Testis (tissue), 3 donors: ENCODE results near the gene TTBK2. TPM values are rescaled to one million over a fixed set of nuclear protein-coding genes. Genes with fewer than 3 reads are reported as not detected.

Experiments used
- DNase-seq: peaks from one replicate; pipeline ENCODE4 v3.0.0-alpha.2; 2019
- H3K27ac ChIP-seq, 2 donors: fragments of 200-600 bp; sonication (generic); one replicate each; pipeline ENCODE4 v1.5.1; 2019
- H3K27me3 ChIP-seq: fragments of 200-600 bp; sonication (generic); one replicate; pipeline ENCODE4 v1.5.1; 2019
- H3K36me3 ChIP-seq: fragments of 200-600 bp; sonication (generic); one replicate; pipeline ENCODE4 v1.5.1; 2017; ENCODE audit warnings: low read depth; ENCODE audit errors: missing control alignments
- H3K4me1 ChIP-seq: fragments of 200-600 bp; sonication (generic); one replicate; pipeline ENCODE4 v1.5.1; 2019
- H3K4me3 ChIP-seq, 2 donors: fragments of 200-600 bp; sonication (generic); one replicate each; pipeline ENCODE4 v1.5.1; 2017 to 2019
- H3K9me3 ChIP-seq: fragments of 200-600 bp; sonication (generic); one replicate; pipeline ENCODE4 v1.5.1; 2017
- POLR2A ChIP-seq: fragments of 450-650 bp; IDR thresholded peaks from one replicate; pipeline ENCODE4 v1.6.1; 2017; ENCODE audit warnings: antibody characterized with exemption, mild to moderate bottlenecking, moderate library complexity
- WGBS, 2 donors: methylation state at CpG; one replicate each; pipeline ENCODE4 v1.1.5; 2018; 5-methylcytosine and 5-hydroxymethylcytosine counted together
- intact Hi-C: fragments of 100-400 bp; cut with DNase I; formaldehyde crosslinking; loops from one replicate; pipeline ENCODE4 v1.15.1; 2023; ENCODE audit warnings: low total_unique reads
- polyA plus RNA-seq: library from polyadenylated mRNA; stranded (reverse); fragments of 350-450 nt; fragmentation: Illumina TruSeq; extraction: RNeasy Lipid Tissue Mini Kit (QIAGEN cat#74804); gene quantifications from one replicate; pipeline ENCODE4 v1.2.3, GENCODE V29; 2014; ENCODE audit warnings: low read depth, low replicate concordance; ENCODE audit not compliant: insufficient read depth
- total RNA-seq, 2 donors: library from RNA; depleted of rRNA; stranded (reverse); fragments of >200 nt; gene quantifications; one replicate each; pipeline ENCODE4 v1.2.3, GENCODE V29; 2016
- TF ChIP-seq, protein P1 (sequence below), 3 experiments: fragments of 450-650 bp in 2 of 3; fragments of 200-600 bp in 1 of 3; sonication (generic) in 1 of 3; IDR thresholded peaks; one replicate each; pipeline ENCODE4 v1.5.1; 2016 to 2019; ENCODE audit warnings: antibody characterized with exemption in 3 of 3, mild to moderate bottlenecking in 2 of 3, moderate library complexity in 1 of 3

The TTBK2 gene
- total and polyA plus RNA-seq, 3 donors from 2014 or later, result 37.0 to 80.8 (median 53.7) TPM

DNA sequence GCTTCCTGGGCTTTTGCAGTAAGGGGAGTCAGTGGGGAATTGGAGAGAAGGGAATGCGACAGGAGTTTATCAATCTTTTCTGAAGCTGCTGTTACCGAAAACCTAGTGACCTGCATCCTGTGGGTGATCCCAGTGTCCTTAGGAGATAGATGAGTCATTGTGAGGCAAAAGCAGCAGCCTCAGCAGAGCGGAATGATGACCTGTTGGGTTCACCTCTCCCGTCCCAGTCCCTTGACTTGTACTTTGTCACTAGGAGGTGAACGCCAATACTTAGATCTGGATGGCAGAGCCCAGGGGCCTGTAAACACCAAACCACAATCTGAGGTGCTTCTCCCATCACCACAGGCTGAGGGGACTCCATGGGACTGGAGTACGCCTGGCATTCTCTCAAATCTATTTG is 201.5 kb downstream of the TTBK2 start:
- H3K27ac ChIP-seq, result no peak overlapping the region
- H3K4me3 ChIP-seq, result no peak overlapping the region
- intact Hi-C loops, result no loop called here
- no peaks in the 10 kb centered on the region for H3K36me3 ChIP-seq
- peaks cover 5% of the 10 kb centered on the region for H3K4me1 ChIP-seq
- no peak for DNase-seq
- no peaks in the 10 kb centered on the region for H3K27me3 ChIP-seq
- TF ChIP-seq POLR2A, result no peak
- TF ChIP-seq, protein P1, sequence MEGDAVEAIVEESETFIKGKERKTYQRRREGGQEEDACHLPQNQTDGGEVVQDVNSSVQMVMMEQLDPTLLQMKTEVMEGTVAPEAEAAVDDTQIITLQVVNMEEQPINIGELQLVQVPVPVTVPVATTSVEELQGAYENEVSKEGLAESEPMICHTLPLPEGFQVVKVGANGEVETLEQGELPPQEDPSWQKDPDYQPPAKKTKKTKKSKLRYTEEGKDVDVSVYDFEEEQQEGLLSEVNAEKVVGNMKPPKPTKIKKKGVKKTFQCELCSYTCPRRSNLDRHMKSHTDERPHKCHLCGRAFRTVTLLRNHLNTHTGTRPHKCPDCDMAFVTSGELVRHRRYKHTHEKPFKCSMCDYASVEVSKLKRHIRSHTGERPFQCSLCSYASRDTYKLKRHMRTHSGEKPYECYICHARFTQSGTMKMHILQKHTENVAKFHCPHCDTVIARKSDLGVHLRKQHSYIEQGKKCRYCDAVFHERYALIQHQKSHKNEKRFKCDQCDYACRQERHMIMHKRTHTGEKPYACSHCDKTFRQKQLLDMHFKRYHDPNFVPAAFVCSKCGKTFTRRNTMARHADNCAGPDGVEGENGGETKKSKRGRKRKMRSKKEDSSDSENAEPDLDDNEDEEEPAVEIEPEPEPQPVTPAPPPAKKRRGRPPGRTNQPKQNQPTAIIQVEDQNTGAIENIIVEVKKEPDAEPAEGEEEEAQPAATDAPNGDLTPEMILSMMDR (IDR thresholded peaks at IDR 0.05), result no peak
- H3K9me3 ChIP-seq, result no peaks in the 10 kb centered on the region
- WGBS, 2 donors, result 95% methylated on average over 6 of the region's 6 CpGs

DNA sequence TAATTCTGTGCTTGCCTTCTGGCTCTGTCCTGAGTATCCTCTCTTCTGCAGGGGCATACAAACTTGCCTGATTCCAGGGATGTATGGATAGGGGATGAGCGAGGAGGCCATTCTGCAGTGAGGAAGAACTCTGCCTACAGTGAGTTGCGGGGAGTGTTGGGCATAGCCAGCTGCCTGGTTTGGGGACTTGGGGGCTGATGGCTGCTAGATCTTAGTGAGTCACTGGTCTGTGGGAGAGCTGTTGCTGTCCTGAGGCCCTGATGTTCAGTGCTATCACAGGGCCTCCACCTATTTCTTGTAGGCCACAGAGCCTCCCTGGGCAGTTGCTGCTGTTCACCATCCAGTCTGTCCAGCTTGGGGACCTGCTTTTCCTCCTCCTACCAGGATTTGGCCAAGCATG is 204.0 kb downstream of the TTBK2 start:
- intact Hi-C loops, result no loop called here

GRCh38 chr15:42716125-42716524 is 204.5 kb downstream of the TTBK2 start:
- no peak for DNase-seq
- intact Hi-C loops, result no loop called here
- H3K9me3 ChIP-seq, result no peaks in the 10 kb centered on the region
- H3K36me3 ChIP-seq, result no peaks in the 10 kb centered on the region
- 88 to 97% methylated on average over 5 of the region's 5 CpGs for WGBS, 2 donors
- no peak overlapping the region for H3K4me3 ChIP-seq
- H3K4me1 ChIP-seq, result no peaks in the 10 kb centered on the region
- no peak for TF ChIP-seq POLR2A
- TF ChIP-seq, protein P1 (IDR thresholded peaks at IDR 0.05), result no peak
- H3K27ac ChIP-seq, result no peak overlapping the region
- no peaks in the 10 kb centered on the region for H3K27me3 ChIP-seq

More for the DNA sequence above, 204.0 kb downstream of the TTBK2 start:
- no peak for TF ChIP-seq POLR2A
- TF ChIP-seq, protein P1 (IDR thresholded peaks at IDR 0.05), result no peak
- no peak overlapping the region for H3K27ac ChIP-seq
- H3K27me3 ChIP-seq, result no peaks in the 10 kb centered on the region
- H3K4me3 ChIP-seq, result no peak overlapping the region
- 90 to 97% methylated on average over 2 of the region's 2 CpGs for WGBS, 2 donors
- DNase-seq, result no peak
- H3K36me3 ChIP-seq, result no peaks in the 10 kb centered on the region
- peaks cover 2% of the 10 kb centered on the region for H3K4me1 ChIP-seq
- no peaks in the 10 kb centered on the region for H3K9me3 ChIP-seq

- DNase-seq, result no peak
- Histone ChIP-seq H3K27ac (no peak overlapping the region), H3K9me3 (no peaks in the 10 kb centered on the region), H3K4me1 (no peaks in the 10 kb centered on the region), H3K27me3 (no peaks in the 10 kb centered on the region), H3K36me3 (no peaks in the 10 kb centered on the region), H3K4me3 (no peak overlapping the region)
- intact Hi-C loops, result no loop called here
- TF ChIP-seq POLR2A, result no peak
- TF ChIP-seq, protein P1 (IDR thresholded peaks at IDR 0.05), result no peak
- 84 to 93% methylated on average over 4 of the region's 4 CpGs for WGBS, 2 donors
Measured at GRCh38 chr15:42712584-42712983, 208.0 kb downstream of the TTBK2 start.

DNA sequence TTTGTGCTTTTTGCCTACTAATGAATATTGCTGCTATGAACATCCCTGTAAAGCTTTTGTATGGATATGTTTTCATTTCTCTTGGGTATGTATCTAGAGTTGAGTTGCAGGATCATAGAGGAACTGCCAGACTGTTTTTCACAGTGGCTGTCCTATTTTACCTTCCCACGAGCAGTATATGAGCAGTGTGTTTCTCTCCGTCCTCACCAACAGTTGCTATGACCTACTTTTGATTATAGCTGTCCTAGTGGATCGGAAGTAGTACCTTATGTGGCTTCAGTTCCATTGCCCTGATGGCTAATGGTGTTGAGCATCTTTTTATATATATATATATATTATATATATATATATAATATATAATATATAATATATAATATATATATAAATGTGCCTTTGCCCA is 208.8 kb downstream of the TTBK2 start:
- H3K27ac ChIP-seq, result no peak overlapping the region
- intact Hi-C loops, result no loop called here
- 59 to 88% methylated on average over 3 of the region's 3 CpGs for WGBS, 2 donors
- DNase-seq, result no peak
- no peak overlapping the region for H3K4me3 ChIP-seq
- no peaks in the 10 kb centered on the region for H3K9me3 ChIP-seq
- no peaks in the 10 kb centered on the region for H3K27me3 ChIP-seq
- TF ChIP-seq, protein P1 (IDR thresholded peaks at IDR 0.05), result no peak
- no peak for TF ChIP-seq POLR2A
- no peaks in the 10 kb centered on the region for H3K36me3 ChIP-seq
- no peaks in the 10 kb centered on the region for H3K4me1 ChIP-seq
